NCI-H1048 (cell line): ENCODE results near the gene ARHGAP15.

ENCODE experiments used
- DNase-seq: peaks from one replicate; lab custom pipeline; 2025; lab: John Stamatoyannopoulos, UW

The ARHGAP15 gene

DNA sequence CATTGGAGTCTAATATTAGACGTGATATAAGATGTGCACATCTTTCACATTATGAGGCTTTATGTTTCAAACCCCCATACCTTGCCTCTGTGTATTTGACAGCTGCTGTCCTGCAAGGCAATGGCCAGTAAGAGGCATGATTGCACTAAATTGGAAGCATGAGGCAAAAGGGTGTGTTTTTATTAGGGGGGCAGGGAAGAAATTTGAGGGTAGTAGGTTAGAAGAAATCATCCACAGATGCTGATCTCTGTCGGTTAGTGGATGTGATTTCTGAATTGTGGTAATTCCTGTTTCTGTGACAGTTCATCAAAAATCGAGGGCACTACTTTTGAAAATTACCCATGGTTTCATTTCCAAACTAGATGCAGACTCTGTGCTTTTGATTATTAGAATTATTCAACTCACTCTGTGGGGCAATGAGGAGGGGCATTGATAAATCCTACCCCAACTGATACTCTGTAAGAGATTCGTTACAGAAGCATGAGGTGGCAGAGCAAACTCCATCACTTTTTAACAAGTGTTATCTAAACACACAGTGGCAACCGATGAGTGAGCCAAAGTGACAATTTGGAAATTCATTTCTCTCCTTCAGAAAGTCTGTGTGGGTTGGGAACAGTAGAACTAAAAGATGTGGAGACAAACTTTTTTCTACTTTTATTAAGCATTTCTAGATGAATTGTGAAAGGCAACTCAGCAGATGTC, 453.0 kb downstream of the ARHGAP15 start:
- no peak for DNase-seq

DNA sequence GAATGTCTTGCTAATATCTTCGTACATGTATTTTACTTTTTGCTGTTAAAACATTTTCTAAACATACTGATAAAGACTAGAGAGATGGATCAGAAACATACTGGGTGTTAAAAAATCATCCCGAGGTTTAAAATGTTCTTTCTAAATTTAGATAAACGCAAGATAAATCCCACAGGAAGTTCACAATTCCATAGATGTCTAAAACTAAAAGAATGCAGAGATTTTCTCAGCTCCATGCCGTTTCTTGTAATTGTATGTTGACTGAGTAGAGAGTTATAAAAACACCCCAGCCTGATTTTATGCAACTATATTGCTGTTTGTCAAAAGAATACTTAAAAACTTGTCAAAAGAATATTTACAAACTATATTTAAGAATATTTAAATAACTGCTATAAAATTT, 455.7 kb downstream of the ARHGAP15 start:
- no peak for DNase-seq

DNA sequence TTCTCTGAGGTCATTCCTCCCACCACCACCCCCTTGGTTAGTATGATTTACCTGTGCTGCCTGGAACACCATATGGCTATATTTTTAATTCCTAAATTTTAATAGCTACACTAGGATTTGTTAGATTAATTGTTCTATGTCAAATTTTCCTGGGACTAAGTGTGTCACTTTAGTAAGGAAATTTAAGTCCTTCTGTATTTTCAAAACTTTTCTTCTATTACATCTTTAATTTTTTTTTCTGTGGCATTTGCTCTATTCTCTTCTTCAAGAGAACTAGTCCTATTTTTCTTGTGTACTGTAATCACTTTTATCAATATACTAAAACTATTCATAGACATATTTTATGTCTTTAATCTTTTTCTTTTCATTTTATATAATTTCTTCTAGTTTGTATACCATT, 456.9 kb downstream of the ARHGAP15 start:
- no peak for DNase-seq

DNA sequence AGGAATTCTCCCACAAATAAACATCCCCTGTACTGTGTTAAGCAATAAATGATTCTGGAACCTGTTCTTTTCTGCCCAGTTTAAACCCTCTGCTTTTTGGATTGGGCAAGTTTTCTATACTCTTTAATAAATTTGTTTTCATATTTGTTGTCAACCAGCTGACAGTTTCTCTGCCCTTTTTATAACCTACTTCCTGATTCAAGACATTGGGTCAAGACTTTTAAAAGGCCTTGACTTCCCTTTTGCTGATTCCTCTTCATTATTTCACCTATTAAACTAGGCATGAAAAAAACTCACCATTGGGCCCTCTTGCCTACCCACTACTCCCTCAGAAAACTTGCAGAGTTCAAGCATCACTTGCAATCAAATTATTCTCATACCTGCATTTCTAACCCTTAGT, 459.5 kb downstream of the ARHGAP15 start:
- DNase-seq = no peak

DNA sequence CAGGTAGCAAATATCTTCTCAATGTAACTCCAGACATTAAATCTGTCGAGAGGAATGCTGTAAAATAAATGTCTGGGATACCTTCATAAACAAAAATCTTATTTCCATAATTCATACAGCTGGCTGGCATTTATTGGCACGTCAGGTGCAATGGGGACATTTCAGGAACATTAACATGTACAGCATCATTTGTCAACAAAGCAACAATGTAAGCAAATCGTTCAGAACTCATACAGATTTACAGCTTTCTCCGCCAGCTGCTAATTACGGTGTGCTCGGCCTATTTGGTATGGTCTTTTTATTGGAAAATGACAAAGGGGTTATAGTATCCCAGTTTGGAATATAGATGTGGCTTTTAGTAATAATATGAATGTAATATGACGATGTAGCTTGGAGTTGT, 464.9 kb downstream of the ARHGAP15 start:
- DNase-seq = no peak

DNA sequence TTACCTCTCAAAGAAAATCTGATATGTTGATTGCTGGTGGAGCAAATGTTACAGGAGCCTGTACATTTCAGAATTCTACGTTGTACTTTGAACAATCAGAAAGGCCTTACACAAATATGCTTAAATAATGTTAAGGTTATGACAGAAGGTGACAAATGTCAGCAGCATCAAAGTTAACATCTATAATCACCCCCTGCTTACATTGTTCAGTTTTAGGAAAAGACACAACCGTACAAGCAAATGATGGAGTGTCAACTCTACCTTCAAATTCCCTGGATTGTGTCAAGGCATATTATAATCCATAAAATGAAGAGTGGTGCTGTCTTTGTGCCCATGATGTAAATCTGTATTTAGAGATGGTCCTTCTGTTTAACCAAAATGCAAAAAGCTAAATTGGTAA, 465.5 kb downstream of the ARHGAP15 start:
- no peak for DNase-seq

DNA sequence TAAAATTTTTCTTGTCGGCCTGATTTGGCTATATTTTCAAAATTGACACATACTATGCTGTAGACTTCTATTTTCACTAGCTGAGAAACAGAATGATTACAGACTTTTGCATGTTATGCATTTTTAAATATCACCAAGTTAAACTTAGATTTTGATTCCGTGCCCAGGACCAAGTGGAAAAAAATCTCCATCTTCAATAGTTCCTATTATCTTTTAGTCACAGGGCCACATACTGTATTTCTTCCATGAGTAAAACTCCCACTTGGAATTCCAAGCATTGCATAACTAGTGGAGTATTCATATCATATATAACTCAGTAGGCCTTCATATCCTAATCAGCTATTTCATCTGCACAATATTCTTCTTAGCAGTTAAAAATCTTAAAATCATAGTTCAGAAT, 470.9 kb downstream of the ARHGAP15 start:
- no peak for DNase-seq

DNA sequence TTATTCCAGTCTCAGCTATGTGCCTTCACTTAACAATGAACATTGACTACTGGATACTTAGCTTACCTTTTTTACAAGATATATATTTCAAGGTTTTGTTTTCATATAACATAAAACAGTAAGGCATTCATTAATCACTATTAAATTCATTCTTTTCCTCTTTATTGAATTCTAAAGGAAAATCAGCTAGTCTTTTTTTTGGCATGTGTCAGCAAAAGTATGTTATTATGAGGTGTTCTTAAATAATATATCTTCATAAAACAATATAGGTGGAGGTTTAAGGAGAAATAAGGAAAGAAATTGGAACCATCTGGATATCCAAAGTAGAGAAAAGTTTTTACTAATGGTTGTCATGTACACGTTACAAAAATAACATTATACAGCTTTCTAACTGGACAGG, 472.6 kb downstream of the ARHGAP15 start:
- DNase-seq = no peak

DNA sequence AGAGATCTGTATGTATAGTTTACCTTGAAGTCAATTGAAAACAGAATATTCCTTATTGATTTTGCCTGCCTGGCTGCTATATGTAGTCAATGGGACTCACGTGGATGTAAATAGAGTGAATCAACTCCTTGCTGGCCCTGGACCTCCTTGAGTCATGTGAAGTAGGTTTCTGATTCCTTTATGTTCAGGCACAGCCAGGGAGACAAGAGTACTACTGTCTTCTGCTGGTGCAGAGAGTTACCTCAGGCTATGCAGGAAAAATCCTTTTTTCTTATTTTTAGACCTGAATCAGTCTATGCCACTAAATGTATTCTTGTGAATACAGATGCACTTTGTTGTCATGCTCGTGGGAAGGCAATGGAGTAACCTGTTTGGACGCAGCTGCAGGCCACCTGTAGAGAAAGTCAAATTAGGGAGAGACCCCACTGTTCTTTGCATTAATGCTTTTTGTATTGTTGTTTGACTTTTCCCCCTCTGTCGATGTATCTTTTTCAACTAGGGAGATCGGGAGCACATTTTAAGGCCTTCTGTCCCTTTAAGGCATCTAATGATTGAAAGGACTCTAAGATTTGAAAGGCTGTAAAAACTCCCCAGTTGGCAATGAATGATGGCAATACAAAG, 473.9 kb downstream of the ARHGAP15 start:
- DNase-seq = no peak

DNA sequence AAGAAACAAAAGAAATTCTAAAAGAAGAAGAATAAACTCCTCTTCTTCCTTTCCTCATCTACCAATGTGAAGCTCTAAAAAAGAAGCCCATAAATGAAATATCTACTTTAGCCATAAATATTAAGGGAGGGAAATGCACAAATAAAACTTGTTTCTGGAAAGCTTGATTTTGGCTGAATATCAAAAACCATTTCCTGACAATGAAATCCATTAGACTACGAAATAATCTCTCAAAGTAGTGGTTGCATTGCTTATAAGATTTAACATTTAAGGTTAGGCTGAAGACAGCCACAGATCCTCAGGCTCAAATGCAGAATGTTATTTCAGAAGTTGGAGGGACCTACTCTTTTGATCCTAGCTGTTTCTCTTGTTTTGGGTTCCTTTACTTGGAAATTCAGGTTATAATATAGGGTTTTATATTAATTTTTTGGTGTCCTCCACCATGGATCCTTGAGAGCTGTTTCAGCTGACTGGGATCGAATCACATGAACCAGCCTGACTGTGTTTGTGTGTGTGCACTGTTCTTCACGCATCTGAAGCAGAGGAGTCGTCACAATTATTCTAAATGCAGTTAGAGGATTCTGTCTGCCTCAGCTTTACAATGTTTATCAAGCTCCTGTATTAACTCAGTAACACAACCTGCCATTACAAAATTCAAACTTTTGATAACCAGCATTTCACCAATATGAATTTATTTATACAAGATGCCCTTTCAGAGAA, 474.8 kb downstream of the ARHGAP15 start:
- DNase-seq = no peak

DNA sequence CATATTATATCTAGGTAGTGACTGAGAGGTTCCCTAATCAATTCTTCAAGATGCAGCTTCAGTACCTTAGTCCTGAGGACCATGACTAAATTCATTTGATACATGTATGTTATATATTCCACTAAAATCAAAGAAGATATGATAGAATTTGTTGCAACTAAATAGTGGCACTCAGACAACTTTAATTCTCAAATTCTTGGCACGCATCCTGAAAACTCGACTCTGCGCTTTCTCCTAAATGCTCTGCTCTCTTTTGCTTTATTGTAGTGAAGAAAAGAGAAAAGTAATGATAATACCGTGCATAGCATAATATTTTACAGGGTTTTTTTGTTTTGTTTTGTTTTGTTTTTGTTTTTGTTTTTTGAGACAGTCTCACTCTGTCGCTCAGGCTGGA, 475.3 kb downstream of the ARHGAP15 start:
- no peak for DNase-seq

DNA sequence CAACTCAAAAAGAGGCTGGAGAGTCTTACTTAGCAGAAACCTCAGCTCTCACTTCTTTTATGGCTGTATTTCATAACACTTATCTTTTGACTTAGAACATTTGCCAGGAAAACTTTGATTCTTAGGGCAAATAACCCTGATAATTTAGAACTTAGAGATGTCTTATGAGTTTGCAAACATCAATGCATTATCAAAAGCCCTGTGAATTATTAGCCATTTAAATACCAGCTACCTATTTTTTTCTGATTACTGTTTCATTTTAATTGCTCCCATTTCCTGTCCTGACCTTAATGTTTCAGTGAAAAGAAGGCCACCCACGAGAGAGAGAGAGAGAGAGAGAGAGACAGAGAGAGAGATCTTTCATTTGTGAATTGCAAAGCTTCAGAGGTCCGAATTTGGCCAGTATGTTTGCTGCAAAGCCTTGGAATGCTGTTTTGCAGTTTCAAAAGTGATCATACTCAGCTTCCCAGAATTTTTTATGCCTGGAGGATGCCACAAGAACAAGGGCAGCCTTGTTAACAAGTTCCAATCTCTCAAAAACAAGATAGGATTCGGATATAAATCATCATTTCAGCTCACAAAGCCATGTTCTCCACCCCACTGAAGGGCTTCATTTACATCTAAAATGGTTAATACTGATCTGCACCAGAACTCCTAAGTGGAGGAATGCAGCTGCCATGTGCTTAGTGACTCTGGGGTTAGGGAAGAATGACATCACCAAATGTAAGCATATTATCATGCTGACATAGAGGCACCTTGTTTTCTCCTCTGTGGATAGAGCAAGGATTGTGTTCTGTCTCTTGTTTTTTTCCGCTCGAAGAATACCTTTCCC, 478.2 kb downstream of the ARHGAP15 start:
- DNase-seq = peak; percentile 37

DNA sequence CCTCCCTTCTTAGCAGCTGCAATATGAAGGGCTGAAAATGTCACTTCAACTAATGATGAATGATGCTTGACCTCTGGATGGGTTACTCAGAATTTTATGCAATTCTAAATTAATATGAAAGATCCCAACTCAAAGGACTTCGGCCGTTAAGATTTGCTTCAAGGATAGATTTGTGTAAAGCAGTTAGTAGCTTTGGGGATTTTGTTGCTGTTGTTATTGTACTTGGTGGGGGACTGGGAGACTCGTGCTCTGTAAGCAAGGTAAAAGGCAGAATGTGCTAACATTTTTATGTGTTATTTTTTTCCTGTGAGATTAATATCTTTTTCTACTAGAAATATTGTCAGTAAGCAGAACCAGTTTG, 478.8 kb downstream of the ARHGAP15 start:
- no peak for DNase-seq

DNA sequence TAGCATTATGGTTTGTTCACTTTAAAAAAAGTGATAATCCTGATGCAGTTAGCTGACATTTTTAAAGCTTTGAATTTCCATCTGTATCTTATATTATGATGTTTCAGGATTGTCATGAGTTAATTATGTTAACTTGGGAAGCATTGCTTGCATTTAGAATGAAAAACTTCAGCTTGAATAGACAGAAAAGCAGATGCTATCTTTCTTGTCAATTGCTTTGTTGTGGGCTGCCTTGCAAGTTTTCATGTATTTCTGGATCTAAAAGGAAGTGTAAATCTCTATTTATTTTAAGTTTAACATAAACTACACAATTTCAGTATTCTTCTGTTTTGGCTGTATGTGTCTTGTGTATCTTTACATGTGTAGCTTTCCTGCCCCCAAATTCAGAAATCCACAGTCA, 479.5 kb downstream of the ARHGAP15 start:
- no peak for DNase-seq

DNA sequence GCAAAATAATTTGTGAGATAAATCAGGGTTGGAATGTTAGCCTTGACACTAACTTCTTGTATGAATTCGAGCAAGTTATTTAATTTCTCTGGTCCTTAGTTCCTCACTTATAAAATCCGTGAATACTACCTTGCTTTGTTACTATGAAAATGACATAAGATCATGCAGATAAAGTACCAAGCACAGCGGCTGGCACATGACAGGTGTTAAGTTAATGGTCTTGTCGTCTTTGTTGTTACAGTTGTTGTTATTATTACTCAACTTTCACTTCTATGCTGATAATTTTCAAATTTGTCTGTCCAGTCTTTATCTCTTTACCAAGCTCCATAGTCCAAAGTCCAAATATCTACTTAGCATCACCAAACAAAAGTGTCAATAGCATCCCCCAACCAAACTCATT, 482.1 kb downstream of the ARHGAP15 start:
- DNase-seq = no peak

DNA sequence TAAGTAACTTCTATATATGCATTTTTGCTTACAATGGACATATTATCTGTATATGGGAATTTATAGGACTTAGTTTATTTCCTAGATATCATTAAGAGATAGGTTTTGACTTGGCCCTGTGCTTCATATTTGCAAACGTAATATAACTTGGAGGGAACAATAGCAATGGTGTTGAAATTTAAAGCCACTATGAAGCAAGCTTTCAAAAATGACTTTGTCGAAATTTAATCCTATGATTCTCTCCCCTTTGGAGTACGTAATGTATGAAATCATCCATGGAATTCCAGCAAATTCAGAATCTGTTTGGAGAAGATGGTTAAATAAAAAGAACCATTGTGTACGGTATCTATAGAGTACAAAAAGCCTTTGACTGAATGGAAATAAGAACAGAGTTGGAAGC, 486.3 kb downstream of the ARHGAP15 start:
- DNase-seq = peak; percentile 70

DNA sequence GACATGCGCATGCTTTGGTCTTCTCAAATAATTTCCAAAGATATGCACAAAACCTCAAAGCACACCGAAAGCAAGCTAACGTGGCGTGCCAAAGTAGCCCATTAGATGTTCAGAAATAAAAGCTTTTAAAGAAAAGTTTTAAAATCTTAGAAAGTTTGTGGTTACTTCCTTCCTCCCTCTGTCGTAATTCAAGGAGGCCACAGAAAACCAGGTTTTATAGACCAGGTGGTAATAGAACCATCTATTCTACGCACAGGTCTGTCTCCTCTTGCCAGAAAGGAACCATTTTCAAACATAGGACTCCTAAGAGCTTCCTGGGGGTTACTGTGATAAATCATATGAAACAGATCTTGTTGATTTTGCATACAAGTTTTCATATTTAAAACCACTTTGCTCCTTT, 487.2 kb downstream of the ARHGAP15 start:
- no peak for DNase-seq

DNA sequence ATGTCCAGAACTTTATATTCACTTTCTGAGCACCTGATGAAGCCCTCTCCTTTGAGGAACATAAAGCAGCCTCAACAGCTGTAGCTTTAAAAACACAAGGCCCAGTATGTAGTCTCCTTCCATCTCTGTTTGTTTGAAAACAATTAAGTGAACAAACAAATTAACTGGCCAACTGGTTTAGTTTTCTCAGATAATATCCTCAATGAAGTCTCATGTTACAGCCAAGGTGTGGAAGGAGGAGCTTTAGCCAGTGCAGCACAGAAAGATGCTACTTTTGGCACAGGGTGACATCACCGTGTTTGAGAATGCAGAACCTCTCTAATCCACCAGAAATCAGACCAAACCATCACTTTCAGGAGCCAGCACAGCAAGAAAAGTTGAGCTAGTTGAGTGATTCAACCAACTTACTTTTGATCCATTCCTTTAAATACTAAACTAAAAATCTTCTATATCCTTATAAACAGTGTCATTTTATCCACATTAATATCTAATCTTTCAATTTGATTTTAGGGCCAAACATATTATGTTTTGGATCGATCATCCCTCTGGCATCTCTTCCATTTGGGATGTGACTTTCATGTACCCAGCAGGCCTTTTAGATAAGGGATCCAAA, 488.7 kb downstream of the ARHGAP15 start:
- DNase-seq = no peak

DNA sequence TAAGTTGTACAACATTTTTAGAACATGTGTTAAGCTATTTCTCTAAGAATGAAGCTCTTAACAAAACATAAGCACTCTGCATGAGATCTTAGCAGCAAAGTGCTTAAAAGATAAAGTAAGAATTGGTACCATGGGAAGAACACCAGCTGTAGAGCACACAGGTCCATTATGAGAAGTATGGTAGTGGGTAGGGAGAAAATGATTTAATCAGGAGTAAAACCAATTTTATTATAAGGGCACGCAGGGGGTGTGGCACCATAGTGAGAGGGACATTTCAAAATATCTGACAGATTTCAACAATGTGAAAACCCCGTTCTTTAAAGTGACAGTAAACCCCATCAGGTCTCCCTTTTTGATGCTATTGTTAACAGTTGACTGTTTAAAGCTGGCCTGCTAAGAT, 492.9 kb downstream of the ARHGAP15 start:
- DNase-seq = no peak

DNA sequence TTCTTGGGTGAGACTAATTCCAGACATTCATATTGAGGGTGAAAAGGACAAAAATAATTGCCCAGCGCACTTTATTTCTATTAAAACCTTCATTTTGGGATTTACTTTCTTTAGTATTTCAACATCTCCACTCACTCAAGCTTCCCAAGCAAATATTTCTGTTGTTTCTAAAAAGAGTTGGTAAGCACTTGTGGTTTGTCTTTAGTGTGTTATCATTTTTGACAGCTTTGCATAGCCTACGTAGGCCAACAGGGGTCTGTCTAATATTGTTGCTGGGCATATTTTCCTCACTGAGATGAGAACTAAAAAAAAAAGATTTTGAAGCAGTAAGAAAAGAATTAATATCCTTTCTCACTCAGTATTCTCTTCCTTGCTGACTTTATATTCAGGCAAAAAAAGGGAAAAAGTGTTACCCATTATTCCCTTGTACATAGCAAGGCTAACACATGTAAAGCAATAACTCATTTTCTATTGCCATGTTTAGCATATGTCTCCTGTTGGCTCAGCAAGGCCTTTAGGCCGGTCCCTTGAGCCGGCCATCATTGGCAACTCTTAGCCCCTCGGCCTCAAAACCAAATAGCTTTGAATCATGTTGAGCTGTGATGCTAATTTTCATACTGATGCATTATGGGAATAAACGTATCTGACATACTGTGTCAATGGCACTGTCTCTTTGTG, 494.2 kb downstream of the ARHGAP15 start:
- DNase-seq = no peak

DNA sequence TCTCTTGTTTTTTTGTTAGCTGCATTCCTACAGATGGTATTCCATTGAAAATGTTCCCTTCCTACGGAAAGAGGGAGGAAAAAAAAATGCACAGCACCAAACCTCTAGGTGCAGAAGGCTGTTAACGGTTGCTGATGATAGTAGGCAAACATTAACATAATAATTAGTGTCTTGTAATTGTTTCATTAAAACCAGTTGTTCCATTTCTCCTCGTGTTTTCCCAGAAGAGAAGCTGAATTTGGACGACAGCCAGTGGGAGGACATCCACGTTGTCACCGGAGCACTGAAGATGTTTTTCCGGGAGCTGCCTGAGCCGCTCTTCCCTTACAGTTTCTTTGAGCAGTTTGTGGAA, 494.7 kb downstream of the ARHGAP15 start:
- DNase-seq = no peak

DNA sequence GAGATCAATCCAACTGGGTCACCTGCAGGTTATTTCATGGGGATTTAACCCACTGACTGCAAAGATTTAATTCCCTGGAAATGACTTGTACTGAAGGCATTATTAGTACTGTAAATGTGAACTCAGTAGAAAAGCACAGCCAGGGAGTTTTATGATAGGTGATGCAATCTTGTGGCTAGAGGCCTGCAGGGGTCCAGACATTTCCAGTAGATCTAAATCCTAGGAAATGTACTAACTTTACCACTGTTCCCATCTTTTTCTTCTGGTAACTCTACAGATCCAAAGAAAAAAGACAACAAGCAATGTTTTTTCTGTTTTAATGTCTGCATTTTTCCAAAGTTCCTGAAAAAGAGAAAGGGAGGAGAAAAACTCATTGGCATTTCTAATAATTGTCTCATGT, 500.1 kb downstream of the ARHGAP15 start:
- no peak for DNase-seq
